Heart right ventricle (tissue), 16 donors: Measurements from ENCODE around the gene SH3BP4. TPM values are rescaled to one million over a fixed set of nuclear protein-coding genes. Genes with fewer than 3 reads are reported as not detected.

Source experiments
- ATAC-seq, 8 donors: fragments of 200-7000 bp; cut with Tn5 transposase; one replicate each; pipeline ENCODE4 v1.9.1; 2020; ENCODE audit warnings: mild to moderate bottlenecking in 8 of 8, moderate library complexity in 8 of 8, moderate number of reproducible peaks in 1 of 8
- DNase-seq, 2 donors: peaks; one replicate each; pipeline ENCODE4 v3.0.0-alpha.2; 2020
- H3K27ac ChIP-seq, 10 donors: fragments of 200-600 bp; sonication (generic) in 2 of 10; one replicate each; pipeline versions ENCODE4 v1.5.0 to v1.8.0; 2020 to 2022; ENCODE audit warnings: mild to moderate bottlenecking in 3 of 10
- H3K27me3 ChIP-seq, 7 donors: fragments of 200-600 bp; one replicate each; pipeline ENCODE4 v1.8.0; 2021 to 2022; ENCODE audit warnings: mild to moderate bottlenecking in 2 of 7
- H3K36me3 ChIP-seq, 9 donors: fragments of 200-600 bp; sonication (generic) in 1 of 9; one replicate each; pipeline versions ENCODE4 v1.5.0 to v1.8.0; 2020 to 2022; ENCODE audit warnings: mild to moderate bottlenecking in 2 of 9
- H3K4me1 ChIP-seq, 9 donors: fragments of 200-600 bp; sonication (generic) in 1 of 9; one replicate each; pipeline versions ENCODE4 v1.5.0 to v1.8.0; 2020 to 2022; ENCODE audit warnings: mild to moderate bottlenecking in 4 of 9
- H3K4me3 ChIP-seq, 10 donors: fragments of 200-600 bp; sonication (generic) in 2 of 10; one replicate each; pipeline versions ENCODE4 v1.5.0 to v1.8.0; 2020 to 2022; ENCODE audit warnings: mild to moderate bottlenecking in 7 of 10, moderate library complexity in 2 of 10
- H3K9me3 ChIP-seq, 11 donors: fragments of 200-600 bp in 10 of 11; sonication (generic) in 2 of 11; one replicate each; pipeline versions ENCODE4 v1.5.0 to v1.8.0; 2013 to 2022; ENCODE audit warnings: mild to moderate bottlenecking in 2 of 11, control low read depth in 1 of 11, moderate library complexity in 1 of 11
- CTCF ChIP-seq, 9 donors: fragments of 200-600 bp; sonication (generic) in 2 of 9; IDR thresholded peaks; one replicate each; pipeline versions ENCODE4 v1.5.0 to v1.8.0; 2021 to 2022; ENCODE audit warnings: antibody characterized with exemption in 9 of 9, mild to moderate bottlenecking in 5 of 9, moderate library complexity in 1 of 9
- WGBS, 2 donors: extraction: QIAGEN DNeasy Blood & Tissue Kit; methylation state at CpG; one replicate each; pipeline ENCODE4 v1.1.7; 2013; ENCODE audit warnings: inconsistent platforms in 1 of 2; 5-methylcytosine and 5-hydroxymethylcytosine counted together
- intact Hi-C, 10 donors: fragments of 100-400 bp; cut with DNase I; formaldehyde crosslinking; loops; one replicate each; pipeline versions ENCODE4 v1.11.1 to v1.14.2; 2022
- polyA plus RNA-seq, 2 donors: library from polyadenylated mRNA; stranded (reverse); fragments of 200-250 nt; gene quantifications; one replicate each; pipeline ENCODE4 v1.2.3, GENCODE V29; 2013
- total RNA-seq, 10 donors: library from RNA; stranded (reverse); fragmentation: NEBNext Ultra II Directional in 3 of 10; extraction: Animal tissue kit (Norgen Biotek cat#: 25700) in 3 of 10; gene quantifications; one replicate each; pipeline versions ENCODE4 v1.2.1 to v1.2.4, GENCODE V29; 2021 to 2023
- donor health status: Arrhythmogenic right ventricular cardiomyopathy.
- donor health status: ischemic (EF 13 %, LVEDD 7.1; RV severe dilation, severe dysfunction).
- donor health status: healthy with polysubstance abuse.
- donor health status: DM: no; HTN: yes; CAD: no.
- donor health status: DM: no; HTN: no; CAD: no.
- donor health status: ischemic (EF 25% LVEDD 6.9; RV normal size, moderate dysfunction).
- donor health status: ischemic (EF 25% LVEDD 5.7; RV mildly dilated, moderate dysfunction).
- donor health status: healthy.
- donor health status: DM: yes; HTN: yes; CAD: no.
- donor health status: Ischemic cardiomyopathy.
- donor health status: ischemic (EF 35%, LVEDD 5.7; RV mildly dilated, moderate dysfunction).
- donor health status: nonischemic (EF 11% LVEDD 7.7; RV severe dilation, severe dysfunction).
- donor health status: DM: yes; HTN: yes; CAD: no.
- donor health status: PGD.
- donor health status: ischemic (EF 29% LVEDD 5.4; RV normal size, mild dysfunction).
- donor health status: nonischemic (EF 23%, LVEDD 6.1; RV moderate dilation, normal function).

Gene SH3BP4
- total and polyA plus RNA-seq, 12 donors: 6.3 to 15.3 (median 10.8) TPM

GRCh38 chr2:235091421-235091820 lies 139.6 kb downstream of the SH3BP4 start:
- no peaks in the 10 kb centered on the region for H3K36me3 ChIP-seq
- no peak overlapping the region for H3K4me3 ChIP-seq
- no peaks in the 10 kb centered on the region for H3K9me3 ChIP-seq
- TF ChIP-seq CTCF (IDR thresholded peaks at IDR 0.05): no peak
- intact Hi-C loops: no loop called here
- peaks cover 0 to 21% (median 16%) of the 10 kb centered on the region in 9 donors for H3K4me1 ChIP-seq
- DNase-seq: no peak
- peaks cover 0 to 9% (median 0%) of the 10 kb centered on the region in 7 donors for H3K27me3 ChIP-seq
- 91 to 95% methylated on average over 4 of the region's 4 CpGs for WGBS, 2 donors
- H3K27ac ChIP-seq: no peak overlapping the region
- ATAC-seq: no peak

- no peak overlapping the region for H3K27ac ChIP-seq
- no peak overlapping the region for H3K4me3 ChIP-seq
Measured at GRCh38 chr2:235091983-235092382, 140.2 kb downstream of the SH3BP4 start.

GRCh38 chr2:235092433-235093223 lies 140.8 kb downstream of the SH3BP4 start:
- Histone ChIP-seq H3K4me3 (no peak overlapping the region), H3K36me3 (no peaks in the 10 kb centered on the region), H3K4me1 (peaks cover 0 to 17% (median 12%) of the 10 kb centered on the region in 9 donors), H3K27me3 (peaks cover 0 to 14% (median 0%) of the 10 kb centered on the region in 7 donors), H3K27ac (no peak overlapping the region), H3K9me3 (no peaks in the 10 kb centered on the region)
- intact Hi-C loops: no loop called here
- TF ChIP-seq CTCF (IDR thresholded peaks at IDR 0.05): no peak
- DNase-seq (no peak), ATAC-seq (no peak)
- 88 to 89% methylated on average over 17 of the region's 17 CpGs for WGBS, 2 donors

More at GRCh38 chr2:235091983-235092382, 140.2 kb downstream of the SH3BP4 start:
- peaks cover 0 to 14% (median 0%) of the 10 kb centered on the region in 7 donors for H3K27me3 ChIP-seq
- no peak for ATAC-seq
- H3K9me3 ChIP-seq: no peaks in the 10 kb centered on the region
- WGBS, 2 donors: 93 to 96% methylated on average over 9 of the region's 9 CpGs
- DNase-seq: no peak
- H3K4me1 ChIP-seq: peaks cover 0 to 21% (median 16%) of the 10 kb centered on the region in 9 donors
- no peaks in the 10 kb centered on the region for H3K36me3 ChIP-seq
- intact Hi-C loops: no loop called here
- no peak for TF ChIP-seq CTCF (IDR thresholded peaks at IDR 0.05)

GRCh38 chr2:235094457-235094856 lies 142.6 kb downstream of the SH3BP4 start:
- no peak for TF ChIP-seq CTCF (IDR thresholded peaks at IDR 0.05)
- Histone ChIP-seq H3K4me1 (no peaks in the 10 kb centered on the region), H3K9me3 (no peaks in the 10 kb centered on the region), H3K4me3 (no peak overlapping the region), H3K27ac (no peak overlapping the region), H3K27me3 (peaks cover 0 to 14% (median 0%) of the 10 kb centered on the region in 7 donors), H3K36me3 (no peaks in the 10 kb centered on the region)
- intact Hi-C loops: no loop called here
- 91 to 97% methylated on average over 1 of the region's 1 CpG for WGBS, 2 donors
- DNase-seq (no peak), ATAC-seq (no peak)
